Measurements from ENCODE around the gene CTSC. TPM values are rescaled to one million over a fixed set of nuclear protein-coding genes. Genes with fewer than 3 reads are reported as not detected.

Gene CTSC
- total RNA-seq, 4 donors from 2014 or later = 38.5 to 167 (median 109) TPM

DNA sequence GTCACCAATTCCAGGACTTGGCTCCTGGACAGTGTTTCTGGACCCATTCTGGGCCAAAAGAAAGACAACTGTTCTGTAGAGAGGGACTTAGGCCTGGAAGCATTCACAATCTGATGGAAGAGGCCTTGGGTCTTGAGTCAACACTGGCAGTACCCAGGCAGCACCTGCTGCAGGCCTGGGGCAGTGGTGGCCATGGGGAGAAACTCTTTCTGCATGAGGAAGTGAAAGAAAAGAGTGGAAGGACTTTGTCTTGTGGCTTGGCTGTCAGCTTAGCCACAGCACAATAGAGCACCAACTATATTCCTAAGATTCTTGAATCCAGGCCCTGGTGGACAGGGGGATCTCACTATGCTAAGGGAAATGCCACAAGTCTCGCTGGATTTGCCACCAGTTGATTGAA lies 70.6 kb downstream of the CTSC start:
- TF ChIP-seq, protein P1, sequence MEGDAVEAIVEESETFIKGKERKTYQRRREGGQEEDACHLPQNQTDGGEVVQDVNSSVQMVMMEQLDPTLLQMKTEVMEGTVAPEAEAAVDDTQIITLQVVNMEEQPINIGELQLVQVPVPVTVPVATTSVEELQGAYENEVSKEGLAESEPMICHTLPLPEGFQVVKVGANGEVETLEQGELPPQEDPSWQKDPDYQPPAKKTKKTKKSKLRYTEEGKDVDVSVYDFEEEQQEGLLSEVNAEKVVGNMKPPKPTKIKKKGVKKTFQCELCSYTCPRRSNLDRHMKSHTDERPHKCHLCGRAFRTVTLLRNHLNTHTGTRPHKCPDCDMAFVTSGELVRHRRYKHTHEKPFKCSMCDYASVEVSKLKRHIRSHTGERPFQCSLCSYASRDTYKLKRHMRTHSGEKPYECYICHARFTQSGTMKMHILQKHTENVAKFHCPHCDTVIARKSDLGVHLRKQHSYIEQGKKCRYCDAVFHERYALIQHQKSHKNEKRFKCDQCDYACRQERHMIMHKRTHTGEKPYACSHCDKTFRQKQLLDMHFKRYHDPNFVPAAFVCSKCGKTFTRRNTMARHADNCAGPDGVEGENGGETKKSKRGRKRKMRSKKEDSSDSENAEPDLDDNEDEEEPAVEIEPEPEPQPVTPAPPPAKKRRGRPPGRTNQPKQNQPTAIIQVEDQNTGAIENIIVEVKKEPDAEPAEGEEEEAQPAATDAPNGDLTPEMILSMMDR (IDR thresholded peaks at IDR 0.05) = no peak
- no peak for TF ChIP-seq POLR2A (IDR thresholded peaks at IDR 0.05)
- H3K9me3 ChIP-seq = no peaks in the 10 kb centered on the region
- WGBS, 2 donors = 100% methylated on average over 1 of the region's 1 CpG; no CpG with 5 or more reads in 1 of the 2 donors
- intact Hi-C loops (cut with DNase I) = no loop called here
- H3K27me3 ChIP-seq = no peaks in the 10 kb centered on the region
- H3K36me3 ChIP-seq = peaks cover 0 to 4% (median 0%) of the 10 kb centered on the region in 3 donors
- H3K4me3 ChIP-seq = no peak overlapping the region
- H3K27ac ChIP-seq = no peak overlapping the region
- H3K4me1 ChIP-seq = no peaks in the 10 kb centered on the region
- DNase-seq = no peak

DNA sequence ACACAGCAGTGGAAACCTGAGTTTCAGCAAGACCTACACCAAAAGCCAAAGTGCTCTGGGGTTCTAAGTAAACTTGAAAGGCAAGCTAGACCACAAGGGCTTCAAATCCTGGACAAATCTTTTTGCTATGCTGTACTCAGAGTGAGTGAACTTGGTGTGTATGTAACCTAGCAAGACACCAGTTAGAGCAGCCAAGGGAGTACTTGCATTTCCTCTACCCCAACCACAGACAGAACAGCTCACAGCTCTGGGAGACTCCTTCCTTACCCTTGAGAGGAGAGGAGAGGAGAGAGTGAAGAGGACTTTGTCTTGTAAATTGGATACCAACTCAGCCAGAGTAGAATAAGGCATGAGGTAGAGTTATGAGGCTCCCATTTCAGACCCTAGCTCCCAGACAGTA lies 71.4 kb downstream of the CTSC start:
- intact Hi-C loops (cut with DNase I) = no loop called here

DNA sequence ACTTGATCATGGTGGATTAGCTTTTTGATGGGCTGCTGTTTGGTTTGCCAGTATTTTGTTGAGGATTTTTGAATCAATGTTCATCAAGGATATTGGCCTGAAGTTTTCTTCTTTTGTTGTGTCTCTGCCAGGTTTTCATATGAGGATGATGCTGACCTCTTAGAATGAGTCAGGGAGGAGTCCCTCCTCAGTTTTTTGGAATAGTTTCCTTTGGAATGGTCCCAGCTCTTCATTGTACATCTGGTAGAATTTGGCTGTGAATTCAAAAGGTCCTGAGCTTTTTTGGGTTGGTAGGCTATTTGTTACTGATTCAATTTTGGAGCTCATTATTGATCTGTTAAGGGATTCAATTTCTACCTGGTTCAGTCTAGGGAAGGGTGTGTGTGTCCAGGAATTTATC lies 78.1 kb downstream of the CTSC start:
- Histone ChIP-seq H3K27me3 (no peaks in the 10 kb centered on the region), H3K4me1 (no peaks in the 10 kb centered on the region), H3K27ac (no peak overlapping the region), H3K9me3 (peaks cover 0 to 33% (median 14%) of the 10 kb centered on the region in 3 donors), H3K4me3 (no peak overlapping the region), H3K36me3 (no peaks in the 10 kb centered on the region)
- no peak for TF ChIP-seq POLR2A (IDR thresholded peaks at IDR 0.05)
- TF ChIP-seq, protein P1 (IDR thresholded peaks at IDR 0.05) = no peak
- DNase-seq = no peak
- intact Hi-C loops (cut with DNase I) = no loop called here

More for the DNA sequence above, 71.4 kb downstream of the CTSC start:
- Histone ChIP-seq H3K9me3 (peaks cover 0 to under 1% (median 0%) of the 10 kb centered on the region in 3 donors), H3K4me1 (no peaks in the 10 kb centered on the region), H3K36me3 (peaks cover 0 to 4% (median 0%) of the 10 kb centered on the region in 3 donors), H3K27me3 (no peaks in the 10 kb centered on the region), H3K27ac (no peak overlapping the region), H3K4me3 (no peak overlapping the region)
- TF ChIP-seq, protein P1 (IDR thresholded peaks at IDR 0.05) = no peak
- TF ChIP-seq POLR2A (IDR thresholded peaks at IDR 0.05) = no peak
- no peak for DNase-seq

DNA sequence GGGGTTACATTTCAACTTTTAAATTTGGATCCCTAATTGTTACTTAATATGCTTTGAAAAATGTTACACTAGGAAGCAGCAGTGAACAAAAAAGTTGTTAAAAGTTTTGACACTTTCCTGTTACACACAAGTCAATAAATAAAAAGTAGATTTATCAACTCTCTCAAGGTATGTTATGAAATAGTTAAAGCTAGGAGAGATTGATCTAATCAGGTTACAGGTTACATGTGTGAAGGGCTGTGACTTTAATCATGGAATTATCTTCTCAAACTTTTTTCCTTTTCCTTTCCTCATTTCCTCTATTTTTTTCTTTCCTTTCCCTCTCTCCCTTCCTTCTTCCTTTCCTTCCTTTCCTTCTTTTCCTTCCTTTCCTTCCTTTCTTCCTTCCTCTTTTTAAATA lies 85.3 kb downstream of the CTSC start:
- Histone ChIP-seq H3K36me3 (no peaks in the 10 kb centered on the region), H3K27ac (no peak overlapping the region), H3K9me3 (peaks cover 0 to 7% (median 0%) of the 10 kb centered on the region in 3 donors), H3K4me1 (no peaks in the 10 kb centered on the region), H3K27me3 (no peaks in the 10 kb centered on the region), H3K4me3 (no peak overlapping the region)
- TF ChIP-seq POLR2A (IDR thresholded peaks at IDR 0.05) = no peak
- TF ChIP-seq, protein P1 (IDR thresholded peaks at IDR 0.05) = no peak
- no peak for DNase-seq
- intact Hi-C loops (cut with DNase I) = no loop called here

DNA sequence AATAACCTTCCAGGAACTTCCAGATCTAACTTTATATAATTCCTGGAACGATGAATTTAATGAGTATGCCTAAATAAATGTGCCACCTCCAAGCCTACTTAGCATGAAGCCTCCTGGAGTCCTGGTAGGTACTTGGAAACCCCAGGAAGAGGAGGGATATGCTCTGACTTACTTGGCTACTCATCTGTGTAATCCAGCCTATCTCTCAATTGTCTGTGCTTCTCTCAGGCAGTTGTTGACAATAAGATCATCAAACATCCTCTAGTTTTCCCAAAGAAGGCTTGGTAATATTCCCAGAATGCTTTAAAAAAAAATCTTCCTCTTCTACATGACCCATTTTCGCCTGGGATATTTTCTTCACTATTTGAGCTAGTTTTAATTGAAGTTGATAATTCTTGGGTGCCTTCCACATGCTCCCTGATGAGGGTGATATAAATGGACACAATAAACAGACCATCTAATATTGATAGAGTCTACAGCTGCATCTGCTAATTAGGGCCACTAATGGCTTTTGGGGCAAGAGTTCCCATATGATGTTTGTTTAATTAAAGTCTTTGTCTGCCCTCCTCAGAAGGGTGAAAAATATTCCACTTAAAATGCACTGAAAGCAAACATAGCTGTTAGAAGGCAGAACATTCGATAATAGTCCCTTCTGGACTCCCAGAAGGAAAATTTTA lies 86.8 kb downstream of the CTSC start:
- Histone ChIP-seq H3K36me3 (no peaks in the 10 kb centered on the region), H3K4me1 (no peaks in the 10 kb centered on the region), H3K9me3 (peaks cover 0 to 2% (median 0%) of the 10 kb centered on the region in 3 donors), H3K4me3 (no peak overlapping the region), H3K27ac (no peak overlapping the region), H3K27me3 (no peaks in the 10 kb centered on the region)
- no peak for DNase-seq
- intact Hi-C loops (cut with DNase I) = no loop called here
- 50 to 71% methylated on average over 3 of the region's 3 CpGs for WGBS, 2 donors
- TF ChIP-seq POLR2A (IDR thresholded peaks at IDR 0.05) = no peak
- TF ChIP-seq, protein P1 (IDR thresholded peaks at IDR 0.05) = no peak
